Fibroblast of pulmonary artery (primary cell): ENCODE measurements around the gene ODAM.
"Not testable (repeated sequence)": the region's sequence is repeated elsewhere in the genome, so short reads cannot be mapped to it uniquely, and the experiment has no call there.

Experiments used
- DNase-seq: peaks from one replicate; pipeline ENCODE4 v3.0.0-alpha.2; 2010; ENCODE audit warnings: low read depth
- H3K4me3 ChIP-seq: replicated peaks from 2 replicates; pipeline ENCODE4 v1.5.1; 2011; ENCODE audit warnings: low read depth, mild to moderate bottlenecking, control low read depth, low read length, moderate library complexity
- TF ChIP-seq, protein P1 (sequence below): IDR thresholded peaks from 2 replicates; pipeline ENCODE4 v1.5.1; 2011; ENCODE audit warnings: mild to moderate bottlenecking, control low read depth, low read length, inconsistent platforms; ENCODE audit errors: missing control alignments

ODAM gene

DNA sequence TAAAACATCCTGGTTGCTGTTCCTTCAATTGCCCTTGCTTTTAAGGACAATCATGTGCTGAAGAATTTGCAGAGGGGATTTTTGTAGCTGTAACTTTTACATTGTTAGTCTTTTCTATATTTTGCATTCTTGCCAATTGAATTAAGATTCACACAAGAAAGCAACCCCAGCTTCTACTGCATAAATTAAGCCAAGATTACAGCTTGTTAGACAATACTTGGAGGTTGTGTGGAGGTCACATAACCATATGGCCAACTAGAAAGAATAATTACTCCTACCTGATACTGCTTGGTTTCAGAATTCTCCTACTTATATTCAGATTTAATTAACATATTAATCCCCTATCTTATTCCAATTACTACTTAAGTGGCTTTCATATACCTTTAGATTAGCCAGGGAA lies 26.3 kb downstream of the ODAM start:
- H3K4me3 ChIP-seq, DNase-seq: not testable (repeated sequence)

GRCh38 chr4:70225824-70226223 lies 30.3 kb downstream of the ODAM start, which contains the start of gene FDCSP:
Gene FDCSP, plus strand, starts transcription at chr4:70226124. Its CDS starts 5,071 bp downstream, at chr4:70231195.
- TF ChIP-seq, protein P1, sequence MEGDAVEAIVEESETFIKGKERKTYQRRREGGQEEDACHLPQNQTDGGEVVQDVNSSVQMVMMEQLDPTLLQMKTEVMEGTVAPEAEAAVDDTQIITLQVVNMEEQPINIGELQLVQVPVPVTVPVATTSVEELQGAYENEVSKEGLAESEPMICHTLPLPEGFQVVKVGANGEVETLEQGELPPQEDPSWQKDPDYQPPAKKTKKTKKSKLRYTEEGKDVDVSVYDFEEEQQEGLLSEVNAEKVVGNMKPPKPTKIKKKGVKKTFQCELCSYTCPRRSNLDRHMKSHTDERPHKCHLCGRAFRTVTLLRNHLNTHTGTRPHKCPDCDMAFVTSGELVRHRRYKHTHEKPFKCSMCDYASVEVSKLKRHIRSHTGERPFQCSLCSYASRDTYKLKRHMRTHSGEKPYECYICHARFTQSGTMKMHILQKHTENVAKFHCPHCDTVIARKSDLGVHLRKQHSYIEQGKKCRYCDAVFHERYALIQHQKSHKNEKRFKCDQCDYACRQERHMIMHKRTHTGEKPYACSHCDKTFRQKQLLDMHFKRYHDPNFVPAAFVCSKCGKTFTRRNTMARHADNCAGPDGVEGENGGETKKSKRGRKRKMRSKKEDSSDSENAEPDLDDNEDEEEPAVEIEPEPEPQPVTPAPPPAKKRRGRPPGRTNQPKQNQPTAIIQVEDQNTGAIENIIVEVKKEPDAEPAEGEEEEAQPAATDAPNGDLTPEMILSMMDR, result no peak
- H3K4me3 ChIP-seq, result no peak within 1 kb of the TSS
- no peak for DNase-seq

DNA sequence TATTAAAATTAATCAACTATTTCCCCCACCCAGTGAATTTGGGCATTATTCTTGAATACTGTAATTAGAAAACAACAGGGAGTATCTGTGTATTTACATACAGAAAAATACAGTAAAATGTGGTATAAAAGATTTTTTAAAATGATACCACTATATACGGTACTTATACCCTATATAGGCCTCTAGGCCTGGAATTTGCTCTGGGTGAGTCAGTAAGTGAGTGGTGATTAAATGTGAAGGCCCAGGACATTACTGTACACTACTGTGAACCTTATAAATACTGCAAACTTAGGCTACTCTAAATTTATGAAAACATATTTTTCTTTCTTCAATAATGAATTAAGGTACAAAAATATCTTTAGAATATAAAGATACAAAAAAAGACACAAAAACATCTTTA lies 40.6 kb downstream of the ODAM start:
- TF ChIP-seq, protein P1, result no peak
- peak; percentile 7 for DNase-seq

DNA sequence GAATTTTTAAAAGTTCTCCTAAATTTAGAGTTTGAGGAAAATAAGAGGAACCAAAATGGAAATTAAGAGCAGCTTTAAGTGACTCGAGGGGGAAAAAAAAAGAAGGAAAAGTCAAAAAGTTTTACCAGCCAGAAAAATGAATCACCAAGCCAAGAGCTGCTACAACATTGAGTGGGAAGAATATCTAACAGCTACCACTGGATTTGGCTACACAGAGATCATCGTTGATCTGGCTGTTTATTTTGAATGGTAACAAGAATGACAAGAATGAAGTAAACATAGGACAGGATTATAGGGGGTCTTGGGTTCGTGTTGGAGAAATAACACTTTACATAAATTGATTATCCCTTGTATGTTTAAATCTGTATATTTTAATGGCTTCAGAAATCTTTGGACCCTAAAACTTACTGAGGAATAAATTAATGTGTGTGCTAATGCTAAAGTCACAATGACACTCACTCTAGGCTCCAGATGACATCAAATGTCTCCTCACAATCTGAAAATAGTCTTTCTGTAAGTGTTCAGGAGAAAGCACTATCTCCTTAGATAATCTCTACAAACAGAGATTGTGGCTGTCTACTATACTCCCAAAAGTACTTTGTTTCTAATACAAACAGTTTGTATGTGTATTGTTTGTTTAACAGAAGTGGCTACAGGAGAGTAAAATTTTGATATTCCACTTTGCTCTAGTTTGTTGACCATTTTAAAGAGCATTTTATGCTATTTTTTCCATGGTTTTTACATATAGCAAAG lies 43.8 kb downstream of the ODAM start:
- TF ChIP-seq, protein P1, result no peak
- no peak for DNase-seq
- H3K4me3 ChIP-seq, result no peak overlapping the region

More for the DNA sequence above, 40.6 kb downstream of the ODAM start:
- H3K4me3 ChIP-seq, result no peak overlapping the region

DNA sequence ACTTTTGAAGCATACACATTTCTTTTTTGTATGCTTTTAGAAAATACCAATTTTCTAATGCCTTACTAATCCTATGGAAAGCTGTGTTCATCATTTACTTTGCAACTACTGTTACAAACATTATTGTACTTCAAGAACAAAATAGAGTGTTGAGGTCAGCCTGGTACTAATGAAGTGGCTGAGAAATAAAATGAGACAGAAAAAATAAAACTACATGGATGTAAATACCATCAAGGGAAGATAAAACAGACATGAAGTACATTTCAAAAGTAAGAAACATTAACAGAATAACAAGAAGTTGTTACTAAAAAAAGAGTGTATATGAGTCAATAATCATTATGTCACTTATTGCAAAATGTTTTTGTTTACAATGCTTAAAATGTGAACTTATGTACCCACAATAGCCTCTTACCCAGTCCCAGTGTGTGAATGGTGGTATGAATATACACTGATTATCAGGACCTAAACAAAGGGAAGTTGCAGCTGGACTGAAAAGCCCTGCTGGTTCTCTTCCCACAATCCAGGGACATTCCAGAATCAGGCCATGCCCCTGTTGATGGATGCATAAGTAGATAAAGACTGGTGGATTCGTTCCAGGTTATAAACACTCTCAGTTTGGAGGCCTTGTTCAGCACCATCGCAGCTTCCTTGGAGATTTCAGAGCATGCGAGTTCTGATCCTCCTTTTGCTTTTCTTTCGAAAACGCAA lies 44.5 kb downstream of the ODAM start:
- TF ChIP-seq, protein P1, result no peak
- DNase-seq, result peak; percentile 58
- H3K4me3 ChIP-seq, result no peak overlapping the region

- not testable (repeated sequence) for H3K4me3 ChIP-seq, DNase-seq
These were observed 46.8 kb downstream of the ODAM start, which contains the start of gene CSN3 for GRCh38 chr4:70242297-70242696. Gene CSN3, plus strand, starts transcription at chr4:70242597. Its CDS starts 2,223 bp downstream, at chr4:70244820.

DNA sequence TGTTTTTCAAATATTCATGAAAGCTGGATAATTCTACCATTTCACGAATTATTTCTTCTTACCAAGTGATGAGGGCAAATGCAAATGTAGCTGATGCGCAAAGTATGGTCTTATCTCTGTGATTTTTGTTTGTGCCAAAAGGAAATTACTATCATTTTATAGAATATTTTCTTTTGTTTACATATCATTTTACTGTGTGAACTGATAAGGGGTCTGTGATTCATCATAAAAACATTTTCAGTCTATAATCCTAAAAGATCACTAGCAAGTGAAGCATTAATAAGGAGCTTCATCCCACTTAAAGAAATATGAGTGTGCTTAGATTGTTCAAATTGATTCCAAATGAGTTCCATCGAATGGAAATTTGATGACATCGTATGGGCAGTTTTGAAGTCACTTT lies 47.6 kb downstream of the ODAM start:
- TF ChIP-seq, protein P1, result no peak
- H3K4me3 ChIP-seq, result no peak overlapping the region
- DNase-seq, result no peak
